CD4-positive, alpha-beta T cell (primary cell): ENCODE data around the gene KIAA1217. TPM values are rescaled to one million over a fixed set of nuclear protein-coding genes. Genes with fewer than 3 reads are reported as not detected.

Experiments used
- ATAC-seq: fragments of 200-7000 bp; cut with Tn5 transposase; one replicate; pipeline ENCODE4 v1.10.0; 2022; ENCODE audit warnings: mild to moderate bottlenecking; ENCODE audit not compliant: poor library complexity
- CTCF ChIA-PET: fragments of 350-600 bp; sonication (Branson Sonifier 250); formaldehyde crosslinking; loops from one replicate; lab custom pipeline; 2021; ENCODE audit warnings: antibody characterized with exemption, inconsistent platforms; lab: Charles Lee
- POLR2A ChIA-PET: fragments of 350-600 bp; sonication (Branson Sonifier 250); formaldehyde crosslinking; loops from one replicate; lab custom pipeline; 2021; ENCODE audit warnings: antibody characterized with exemption, inconsistent platforms; lab: Charles Lee
- DNase-seq, 14 experiments: peaks; one replicate each; pipeline ENCODE4 v3.0.0-alpha.2; 2013 to 2020; ENCODE audit warnings: mixed read lengths in 2 of 14
- H3K27ac ChIP-seq, 2 donors: one replicate each; pipeline versions ENCODE4 v1.5.1 to v1.7.0; 2013; ENCODE audit warnings: low read length in 2 of 2, low read depth in 1 of 2, mild to moderate bottlenecking in 1 of 2
- H3K27me3 ChIP-seq, 2 experiments: 1 replicate in 1 of 2; 2 replicates in 1 of 2; pipeline versions ENCODE4 v1.6.1 to v1.7.0; 2013; ENCODE audit warnings: low read length in 2 of 2, control low read depth in 1 of 2, mild to moderate bottlenecking in 1 of 2, moderate library complexity in 1 of 2; ENCODE audit not compliant: insufficient read depth in 2 of 2, control insufficient read depth in 1 of 2
- H3K36me3 ChIP-seq: one replicate; pipeline ENCODE4 v1.6.1; 2013; ENCODE audit warnings: low read length, control low read depth; ENCODE audit not compliant: insufficient read depth
- H3K4me1 ChIP-seq: one replicate; pipeline ENCODE4 v1.6.1; 2013; ENCODE audit warnings: low read length, control low read depth; ENCODE audit not compliant: insufficient read depth
- H3K4me3 ChIP-seq: one replicate; pipeline ENCODE4 v1.5.1; 2013; ENCODE audit warnings: mild to moderate bottlenecking, low read length, moderate library complexity
- H3K9me3 ChIP-seq, 2 experiments: 1 replicate in 1 of 2; 2 replicates in 1 of 2; pipeline versions ENCODE4 v1.6.1 to v1.7.0; 2013; ENCODE audit warnings: low read length in 2 of 2, mild to moderate bottlenecking in 2 of 2, control low read depth in 1 of 2, moderate library complexity in 1 of 2; ENCODE audit not compliant: control insufficient read depth in 1 of 2, insufficient read depth in 1 of 2
- H3K27ac Mint-ChIP-seq: one replicate; pipeline ENCODE4 v1.8.0; 2020; ENCODE audit warnings: mixed read lengths
- H3K27me3 Mint-ChIP-seq: one replicate; pipeline ENCODE4 v1.8.0; 2021; ENCODE audit warnings: mixed read lengths
- H3K36me3 Mint-ChIP-seq: one replicate; pipeline ENCODE4 v1.8.0; 2021; ENCODE audit warnings: low read depth, mixed read lengths
- H3K4me1 Mint-ChIP-seq: one replicate; pipeline ENCODE4 v1.8.0; 2021; ENCODE audit warnings: low read depth, mixed read lengths
- H3K4me3 Mint-ChIP-seq: one replicate; pipeline ENCODE4 v1.8.0; 2020; ENCODE audit warnings: mild to moderate bottlenecking, mixed read lengths
- H3K9me3 Mint-ChIP-seq: one replicate; pipeline ENCODE4 v1.8.0; 2020; ENCODE audit warnings: mixed read lengths
- CTCF ChIP-seq: fragments of 200-600 bp; IDR thresholded peaks from one replicate; pipeline ENCODE4 v1.8.0; 2022; ENCODE audit warnings: antibody characterized with exemption, mild to moderate bottlenecking
- intact Hi-C, 2 experiments: fragments of 100-400 bp; cut with DNase I in 1 of 2; cut with micrococcal nuclease in 1 of 2; formaldehyde crosslinking; loops; one replicate each; pipeline versions ENCODE4 v1.15.1 to v1.9.0; 2023 to 2025; cut with DNase I, micrococcal nuclease
- total RNA-seq, 174 experiments: library from RNA in 2 of 174; stranded (reverse) in 2 of 174; gene quantifications; one replicate each; pipeline ENCODE4 v1.2.3 and lab custom pipeline; 2021 to 2026

KIAA1217 gene
- total RNA-seq, 2 experiments from 2014 or later, result not detected

GRCh38 chr10:24456322-24456721 lies 247.4 kb downstream of the KIAA1217 start:
- Histone ChIP-seq H3K36me3 (no peaks in the 10 kb centered on the region), H3K9me3 (peaks cover 0 to 4% of the 10 kb centered on the region in 2 experiments), H3K4me1 (peaks cover 5% of the 10 kb centered on the region), H3K27me3 (peaks cover 3 to 11% of the 10 kb centered on the region in 2 experiments), H3K4me3 (no peak overlapping the region), H3K27ac (no peak overlapping the region)
- H3K4me1 Mint-ChIP-seq, result peaks cover 8% of the 10 kb centered on the region
- no peak overlapping the region for H3K27ac Mint-ChIP-seq
- ChIA-PET POLR2A (interaction anchor here (0.6 kb wide), 1 partner anchor 84 kb away, joined by 3 read pairs; no protein-coding TSS in a partner anchor), CTCF (no interaction called here)
- no peak for ATAC-seq
- H3K27me3 Mint-ChIP-seq, result peaks cover 47% of the 10 kb centered on the region
- DNase-seq, result no peak
- no peak for TF ChIP-seq CTCF
- intact Hi-C loops, result no loop called here
- H3K9me3 Mint-ChIP-seq, result no peaks in the 10 kb centered on the region
- no peak overlapping the region for H3K4me3 Mint-ChIP-seq
- no peaks in the 10 kb centered on the region for H3K36me3 Mint-ChIP-seq

- no peak for DNase-seq
- intact Hi-C loops, result no loop called here
- TF ChIP-seq CTCF, result no peak
- H3K36me3 Mint-ChIP-seq, result no peaks in the 10 kb centered on the region
- H3K4me1 ChIP-seq, result no peaks in the 10 kb centered on the region
- peaks cover 0 to 4% of the 10 kb centered on the region in 2 experiments for H3K9me3 ChIP-seq
- no peak overlapping the region for H3K27ac ChIP-seq
- peaks cover 3 to 11% of the 10 kb centered on the region in 2 experiments for H3K27me3 ChIP-seq
- POLR2A ChIA-PET, result interaction anchor here (0.5 kb wide), 1 partner anchor 1494 kb away, joined by 3 read pairs; no protein-coding TSS in a partner anchor
- no peak for ATAC-seq
- H3K4me1 Mint-ChIP-seq, result no peaks in the 10 kb centered on the region
- CTCF ChIA-PET, result interaction anchor here (0.5 kb wide), 1 partner anchor 89 kb away, joined by 3 read pairs; no protein-coding TSS in a partner anchor
- H3K4me3 Mint-ChIP-seq, result no peak overlapping the region
- no peaks in the 10 kb centered on the region for H3K9me3 Mint-ChIP-seq
- no peaks in the 10 kb centered on the region for H3K36me3 ChIP-seq
- H3K4me3 ChIP-seq, result no peak overlapping the region
- H3K27me3 Mint-ChIP-seq, result peaks cover 39% of the 10 kb centered on the region
- no peak overlapping the region for H3K27ac Mint-ChIP-seq
Measured at GRCh38 chr10:24457661-24458318, 248.9 kb downstream of the KIAA1217 start.

- Histone ChIP-seq H3K27me3 (peaks cover 3 to 11% of the 10 kb centered on the region in 2 experiments), H3K9me3 (peaks cover 0 to 4% of the 10 kb centered on the region in 2 experiments), H3K36me3 (no peaks in the 10 kb centered on the region), H3K4me3 (no peak overlapping the region), H3K27ac (no peak overlapping the region), H3K4me1 (peaks cover 11% of the 10 kb centered on the region)
- Mint-ChIP-seq H3K27me3 (peaks cover 27% of the 10 kb centered on the region), H3K36me3 (no peaks in the 10 kb centered on the region), H3K4me1 (peaks cover 11% of the 10 kb centered on the region), H3K4me3 (no peak overlapping the region), H3K27ac (no peak overlapping the region), H3K9me3 (no peaks in the 10 kb centered on the region)
- intact Hi-C loops, result no loop called here
- no peak for DNase-seq
- ChIA-PET POLR2A (no interaction called here), CTCF (no interaction called here)
- no peak for TF ChIP-seq CTCF
- ATAC-seq, result no peak
Measured at GRCh38 chr10:24459836-24460235, 250.9 kb downstream of the KIAA1217 start.
